ENCODE measurements around the gene NTNG1. TPM values are rescaled to one million over a fixed set of nuclear protein-coding genes. Genes with fewer than 3 reads are reported as not detected.

NTNG1 gene
- total RNA-seq, 3 donors from 2014 or later (not counting 1 experiment from before 2014, with no cell fraction given) = 0.58 TPM; not detected in 2

DNA sequence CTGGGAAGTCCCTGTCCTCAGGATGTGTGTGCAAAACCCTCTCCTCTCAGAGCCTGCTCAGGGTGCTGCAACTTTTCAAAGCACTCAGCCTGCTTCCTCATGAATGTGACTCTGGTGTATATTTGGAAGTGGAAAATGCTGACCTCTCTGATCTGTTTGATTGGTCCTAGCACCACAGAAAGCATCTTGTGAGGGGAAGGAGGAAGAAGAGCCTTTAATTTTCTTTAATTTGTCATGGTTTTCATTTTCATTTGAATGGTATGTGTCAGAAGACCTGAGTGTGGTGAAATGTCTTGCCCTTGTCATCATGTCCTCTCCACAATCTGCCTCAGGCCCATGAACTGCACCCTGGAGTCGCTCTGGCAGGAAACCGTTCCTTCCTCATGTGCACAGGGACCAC is 383.5 kb downstream of the NTNG1 start:
- no peaks in the 10 kb centered on the region for H3K36me3 Mint-ChIP-seq
- H3K4me3 Mint-ChIP-seq = no peak overlapping the region

DNA sequence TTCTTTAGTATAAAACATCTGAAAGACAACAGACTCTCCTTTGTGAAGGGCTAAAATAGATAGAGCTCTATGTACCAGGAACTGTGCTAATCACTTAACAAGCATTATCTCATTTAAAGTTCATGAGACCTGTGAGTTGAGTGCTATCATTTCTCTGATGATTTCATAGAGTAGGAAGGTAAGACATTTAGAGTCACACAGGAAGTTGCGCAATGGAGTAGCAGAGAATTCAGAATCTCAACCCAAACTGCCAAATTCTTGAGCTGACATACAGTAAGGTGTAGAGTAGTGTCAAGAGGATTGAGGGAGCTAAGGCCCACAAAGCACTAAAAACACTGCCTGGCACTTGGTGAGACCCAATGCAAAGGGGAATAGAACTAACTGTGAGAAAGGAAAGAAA is 384.3 kb downstream of the NTNG1 start:
- intact Hi-C loops (cut with micrococcal nuclease) = no loop called here

More for the DNA sequence above, 383.5 kb downstream of the NTNG1 start:
- WGBS (ENCODE audit: insufficient coverage) = no CpG with 5 or more reads among the region's 2 CpGs
- DNase-seq = no peak
- intact Hi-C loops (cut with micrococcal nuclease) = no loop called here
- TF ChIP-seq, protein P1, sequence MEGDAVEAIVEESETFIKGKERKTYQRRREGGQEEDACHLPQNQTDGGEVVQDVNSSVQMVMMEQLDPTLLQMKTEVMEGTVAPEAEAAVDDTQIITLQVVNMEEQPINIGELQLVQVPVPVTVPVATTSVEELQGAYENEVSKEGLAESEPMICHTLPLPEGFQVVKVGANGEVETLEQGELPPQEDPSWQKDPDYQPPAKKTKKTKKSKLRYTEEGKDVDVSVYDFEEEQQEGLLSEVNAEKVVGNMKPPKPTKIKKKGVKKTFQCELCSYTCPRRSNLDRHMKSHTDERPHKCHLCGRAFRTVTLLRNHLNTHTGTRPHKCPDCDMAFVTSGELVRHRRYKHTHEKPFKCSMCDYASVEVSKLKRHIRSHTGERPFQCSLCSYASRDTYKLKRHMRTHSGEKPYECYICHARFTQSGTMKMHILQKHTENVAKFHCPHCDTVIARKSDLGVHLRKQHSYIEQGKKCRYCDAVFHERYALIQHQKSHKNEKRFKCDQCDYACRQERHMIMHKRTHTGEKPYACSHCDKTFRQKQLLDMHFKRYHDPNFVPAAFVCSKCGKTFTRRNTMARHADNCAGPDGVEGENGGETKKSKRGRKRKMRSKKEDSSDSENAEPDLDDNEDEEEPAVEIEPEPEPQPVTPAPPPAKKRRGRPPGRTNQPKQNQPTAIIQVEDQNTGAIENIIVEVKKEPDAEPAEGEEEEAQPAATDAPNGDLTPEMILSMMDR (IDR thresholded peaks at IDR 0.05) = no peak
- Histone ChIP-seq H3K27ac (ENCODE audit: low read length) (no peak overlapping the region), H3K4me1 (ENCODE audit: control insufficient read depth, insufficient read depth, low read length) (no peaks in the 10 kb centered on the region), H3K27me3 (ENCODE audit: control insufficient read depth, insufficient read depth, low read length) (no peaks in the 10 kb centered on the region), H3K36me3 (ENCODE audit: control insufficient read depth, insufficient read depth, low read length) (no peaks in the 10 kb centered on the region), H3K9me3 (ENCODE audit: control insufficient read depth, insufficient read depth, low read length) (no peaks in the 10 kb centered on the region), H3K4me3 (ENCODE audit: low read length) (no peak overlapping the region)
- Mint-ChIP-seq H3K4me1 (peaks cover 8 to 9% of the 10 kb centered on the region in 2 donors), H3K9me3 (no peaks in the 10 kb centered on the region), H3K27me3 (ENCODE audit: low read depth in 2 of 2) (peaks cover 1 to 9% of the 10 kb centered on the region in 2 donors), H3K27ac (no peak overlapping the region)
- no peak for ATAC-seq

DNA sequence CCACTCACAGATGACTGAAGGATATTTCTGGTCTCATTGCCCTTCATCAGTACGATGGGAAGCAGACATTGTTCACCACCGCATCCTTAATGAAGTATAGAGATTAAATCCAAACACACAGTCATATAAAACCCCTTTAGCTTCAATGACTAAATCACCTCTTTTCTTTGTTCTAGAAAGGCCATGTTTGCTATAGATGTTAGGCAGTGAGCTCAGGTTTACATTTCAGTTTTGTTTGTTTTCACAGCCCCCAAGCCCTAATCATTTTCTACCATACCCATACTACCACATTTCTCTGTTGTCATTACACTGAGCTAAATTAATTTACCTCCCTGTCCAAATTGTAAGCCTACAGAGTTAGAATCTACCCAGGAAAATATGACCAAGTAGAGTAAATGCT is 385.1 kb downstream of the NTNG1 start:
- Mint-ChIP-seq H3K27me3 (ENCODE audit: low read depth in 2 of 2) (peaks cover 8 to 9% of the 10 kb centered on the region in 2 donors), H3K4me1 (peaks cover 8 to 9% of the 10 kb centered on the region in 2 donors), H3K27ac (no peak overlapping the region), H3K36me3 (no peaks in the 10 kb centered on the region), H3K9me3 (no peaks in the 10 kb centered on the region), H3K4me3 (no peak overlapping the region)
- H3K4me1 ChIP-seq (ENCODE audit: control insufficient read depth, insufficient read depth, low read length) = no peaks in the 10 kb centered on the region
- no peaks in the 10 kb centered on the region for H3K27me3 ChIP-seq (ENCODE audit: control insufficient read depth, insufficient read depth, low read length)
- no peak overlapping the region for H3K27ac ChIP-seq (ENCODE audit: low read length)
- H3K36me3 ChIP-seq (ENCODE audit: control insufficient read depth, insufficient read depth, low read length) = no peaks in the 10 kb centered on the region
- intact Hi-C loops (cut with micrococcal nuclease) = no loop called here
- no peak overlapping the region for H3K4me3 ChIP-seq (ENCODE audit: low read length)
- TF ChIP-seq, protein P1 (IDR thresholded peaks at IDR 0.05) = no peak
- ATAC-seq = no peak
- 100% methylated on average over 1 of the region's 2 CpGs for WGBS (ENCODE audit: insufficient coverage)
- no peaks in the 10 kb centered on the region for H3K9me3 ChIP-seq (ENCODE audit: control insufficient read depth, insufficient read depth, low read length)
- no peak for DNase-seq

More for the DNA sequence above, 384.3 kb downstream of the NTNG1 start:
- Mint-ChIP-seq H3K4me3 (no peak overlapping the region), H3K27me3 (ENCODE audit: low read depth in 2 of 2) (peaks cover 5 to 8% of the 10 kb centered on the region in 2 donors), H3K36me3 (no peaks in the 10 kb centered on the region), H3K9me3 (no peaks in the 10 kb centered on the region), H3K4me1 (peaks cover 8 to 9% of the 10 kb centered on the region in 2 donors), H3K27ac (no peak overlapping the region)
- Histone ChIP-seq H3K9me3 (ENCODE audit: control insufficient read depth, insufficient read depth, low read length) (no peaks in the 10 kb centered on the region), H3K27ac (ENCODE audit: low read length) (no peak overlapping the region), H3K36me3 (ENCODE audit: control insufficient read depth, insufficient read depth, low read length) (no peaks in the 10 kb centered on the region), H3K27me3 (ENCODE audit: control insufficient read depth, insufficient read depth, low read length) (no peaks in the 10 kb centered on the region), H3K4me3 (ENCODE audit: low read length) (no peak overlapping the region), H3K4me1 (ENCODE audit: control insufficient read depth, insufficient read depth, low read length) (no peaks in the 10 kb centered on the region)
- DNase-seq (no peak), ATAC-seq (peak in 1 of 3 donors; percentile 43)
- TF ChIP-seq, protein P1 (IDR thresholded peaks at IDR 0.05) = no peak
- 88% methylated on average over 1 of the region's 1 CpG for WGBS (ENCODE audit: insufficient coverage)

DNA sequence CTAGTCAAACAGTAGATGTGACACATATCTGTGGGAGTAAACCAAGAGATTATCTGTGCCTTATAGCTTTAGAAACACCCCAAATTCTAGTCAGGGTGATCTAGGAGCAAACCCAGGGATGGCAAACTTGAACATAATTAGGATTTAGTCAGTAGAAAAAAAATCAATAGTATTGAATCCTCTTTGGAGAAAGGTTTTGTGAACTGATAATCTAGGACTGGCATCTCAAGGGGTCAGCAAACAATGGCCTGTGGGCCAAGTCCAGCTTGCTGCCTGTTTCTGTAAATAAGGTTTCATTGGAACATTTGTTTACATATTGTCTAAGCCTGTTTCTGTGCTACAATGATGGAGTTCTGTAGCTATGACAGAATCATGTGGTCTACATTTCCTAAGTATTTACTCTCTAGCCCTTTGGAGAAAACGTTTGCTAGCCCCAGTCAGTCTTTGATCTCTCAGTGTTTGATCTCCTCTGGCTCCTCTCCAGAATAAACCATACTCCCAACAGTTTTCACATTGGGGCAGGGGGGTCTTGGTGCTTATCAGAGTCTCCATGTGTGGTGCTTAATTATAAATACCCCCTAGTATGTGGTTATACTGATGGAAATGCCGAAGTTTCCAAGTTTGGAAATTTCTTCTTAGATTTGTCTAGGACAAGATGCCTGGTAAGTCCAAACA is 385.8 kb downstream of the NTNG1 start:
- no peaks in the 10 kb centered on the region for H3K9me3 ChIP-seq (ENCODE audit: control insufficient read depth, insufficient read depth, low read length)
- no peak overlapping the region for H3K27ac ChIP-seq (ENCODE audit: low read length)
- no peak overlapping the region for H3K4me3 Mint-ChIP-seq
- H3K27me3 Mint-ChIP-seq (ENCODE audit: low read depth in 2 of 2) = peaks cover 8 to 11% of the 10 kb centered on the region in 2 donors
- H3K4me1 Mint-ChIP-seq = peaks cover 8 to 9% of the 10 kb centered on the region in 2 donors
- no peak overlapping the region for H3K27ac Mint-ChIP-seq
- H3K9me3 Mint-ChIP-seq = no peaks in the 10 kb centered on the region
- intact Hi-C loops (cut with micrococcal nuclease) = no loop called here
- ATAC-seq (no peak), DNase-seq (no peak)
- H3K36me3 ChIP-seq (ENCODE audit: control insufficient read depth, insufficient read depth, low read length) = no peaks in the 10 kb centered on the region
- H3K36me3 Mint-ChIP-seq = no peaks in the 10 kb centered on the region
- H3K4me1 ChIP-seq (ENCODE audit: control insufficient read depth, insufficient read depth, low read length) = no peaks in the 10 kb centered on the region
- H3K4me3 ChIP-seq (ENCODE audit: low read length) = no peak overlapping the region
- H3K27me3 ChIP-seq (ENCODE audit: control insufficient read depth, insufficient read depth, low read length) = no peaks in the 10 kb centered on the region
- 47% methylated on average over 2 of the region's 2 CpGs for WGBS (ENCODE audit: insufficient coverage)
- TF ChIP-seq, protein P1 (IDR thresholded peaks at IDR 0.05) = no peak
